Measurements from ENCODE around the gene CDH23. TPM values are rescaled to one million over a fixed set of nuclear protein-coding genes. Genes with fewer than 3 reads are reported as not detected.

CDH23 gene
- total and polyA plus RNA-seq, 7 donors = 1.00 to 3.8 (median 1.9) TPM

DNA sequence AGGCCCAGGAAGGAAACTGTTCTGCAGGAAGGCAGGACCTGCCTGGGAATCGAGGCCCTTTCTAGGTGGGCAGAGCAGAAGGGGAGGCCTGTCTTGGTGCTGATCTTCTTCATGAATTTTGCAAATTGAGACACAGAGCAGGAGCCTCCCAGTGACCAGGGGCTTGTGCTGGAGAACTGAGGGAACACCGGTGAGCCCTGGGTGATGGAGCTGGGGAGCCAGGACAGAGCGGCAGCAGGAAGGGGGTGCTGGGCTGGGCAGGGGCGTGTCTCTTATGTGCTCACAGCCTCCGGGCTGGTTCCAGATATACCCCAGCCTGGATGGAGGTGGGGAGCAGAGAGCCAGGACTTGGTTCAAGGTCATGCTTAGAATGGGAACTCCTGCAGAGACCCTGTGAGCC lies 182.9 kb downstream of the CDH23 start:
- ATAC-seq = no peak
- peaks cover 0 to 4% (median 3%) of the 10 kb centered on the region in 3 donors for H3K27me3 ChIP-seq (ENCODE audit: insufficient read depth in 3 of 3, low read length in 2 of 3)
- no peak overlapping the region for H3K27ac ChIP-seq
- 88 to 91% (median 90%) methylated on average over 5 of the region's 5 CpGs for WGBS, 3 donors
- no peak for TF ChIP-seq CTCF (IDR thresholded peaks at IDR 0.05)
- peak in 1 of 2 donors; percentile 30 for DNase-seq
- peaks cover 12% of the 10 kb centered on the region for H3K4me1 ChIP-seq
- no peaks in the 10 kb centered on the region for H3K36me3 ChIP-seq (ENCODE audit: insufficient read depth in 1 of 2, low read depth in 1 of 2)
- intact Hi-C loops (cut with DNase I) = no loop called here
- H3K4me3 ChIP-seq = no peak overlapping the region
- no peaks in the 10 kb centered on the region for H3K9me3 ChIP-seq

DNA sequence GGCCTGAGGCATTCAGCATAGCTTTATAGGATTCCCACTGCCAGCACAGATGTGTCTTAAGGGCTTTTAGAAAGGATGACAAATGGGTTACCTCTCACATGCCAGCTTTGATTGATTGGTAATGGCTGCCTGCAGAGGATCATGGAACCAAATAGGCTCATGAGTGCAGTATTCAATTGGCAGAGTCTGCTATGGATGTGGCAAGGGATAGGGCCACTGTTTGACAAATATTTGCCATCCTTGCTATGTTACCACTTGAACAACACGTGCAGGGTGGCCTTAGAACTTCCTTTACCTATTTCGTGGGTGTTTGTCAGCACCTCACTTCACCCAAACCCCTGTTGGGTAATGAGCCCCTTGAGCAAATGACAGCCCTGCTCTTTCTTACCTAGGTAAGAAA lies 183.7 kb downstream of the CDH23 start:
- no peak overlapping the region for H3K27ac ChIP-seq
- no peak overlapping the region for H3K4me3 ChIP-seq
- H3K27me3 ChIP-seq (ENCODE audit: insufficient read depth in 3 of 3, low read length in 2 of 3) = peaks cover 0 to 4% (median 3%) of the 10 kb centered on the region in 3 donors
- intact Hi-C loops (cut with DNase I) = no loop called here
- no peak for DNase-seq
- no peak for ATAC-seq
- WGBS, 3 donors = 58 to 80% (median 66%) methylated on average over 2 of the region's 2 CpGs
- TF ChIP-seq CTCF (IDR thresholded peaks at IDR 0.05) = no peak
- peaks cover 6% of the 10 kb centered on the region for H3K4me1 ChIP-seq
- no peaks in the 10 kb centered on the region for H3K36me3 ChIP-seq (ENCODE audit: insufficient read depth in 1 of 2, low read depth in 1 of 2)
- H3K9me3 ChIP-seq = no peaks in the 10 kb centered on the region

DNA sequence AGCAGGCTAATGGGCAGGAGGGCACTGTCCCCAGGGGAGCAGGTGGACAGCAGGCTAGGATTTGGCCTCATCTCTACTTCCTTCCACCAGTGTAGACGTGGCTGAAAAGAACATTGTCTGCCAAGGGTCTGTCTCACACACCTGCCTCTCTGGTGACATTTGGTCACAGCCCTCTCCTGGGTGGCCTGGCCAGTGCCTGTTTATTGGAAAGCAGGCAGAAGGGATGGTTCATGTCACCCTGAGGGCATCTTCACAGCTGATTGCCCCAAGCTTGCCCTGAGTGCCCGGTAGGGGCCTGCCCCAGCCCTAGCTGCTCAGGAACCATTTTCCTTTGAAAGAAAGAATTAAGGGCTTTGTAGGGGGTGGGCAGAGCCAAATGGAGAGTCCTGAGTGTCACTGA lies 184.2 kb downstream of the CDH23 start:
- peak in 1 of 2 donors; percentile 27 for DNase-seq
- H3K27me3 ChIP-seq (ENCODE audit: insufficient read depth in 3 of 3, low read length in 2 of 3) = peaks cover 0 to 4% (median 3%) of the 10 kb centered on the region in 3 donors
- H3K9me3 ChIP-seq = no peaks in the 10 kb centered on the region
- H3K4me1 ChIP-seq = peaks cover 1% of the 10 kb centered on the region
- TF ChIP-seq CTCF (IDR thresholded peaks at IDR 0.05) = no peak
- no peak overlapping the region for H3K27ac ChIP-seq
- no peak overlapping the region for H3K4me3 ChIP-seq
- 26 to 58% (median 36%) methylated on average over 2 of the region's 2 CpGs for WGBS, 3 donors
- intact Hi-C loops (cut with DNase I) = no loop called here
- ATAC-seq = no peak
- no peaks in the 10 kb centered on the region for H3K36me3 ChIP-seq (ENCODE audit: insufficient read depth in 1 of 2, low read depth in 1 of 2)

DNA sequence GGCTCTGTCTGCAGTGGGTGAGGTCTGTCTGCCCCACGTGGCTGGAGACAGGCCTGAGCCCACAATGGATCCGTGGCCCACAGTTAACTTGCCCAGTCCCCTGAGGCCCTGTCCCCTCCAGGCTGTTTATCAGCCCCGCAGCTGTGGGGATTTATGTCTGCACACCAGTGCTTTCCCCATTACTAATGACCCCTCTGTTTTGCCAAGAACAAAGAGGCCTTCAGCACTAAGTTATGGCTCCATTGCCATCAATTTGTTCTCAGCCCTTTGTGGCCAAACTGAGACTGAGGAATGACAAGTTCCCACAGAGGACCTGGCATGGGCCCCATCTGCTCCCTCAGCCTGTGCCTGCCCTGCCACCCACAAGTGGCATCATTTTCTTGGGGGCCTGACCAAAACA lies 184.7 kb downstream of the CDH23 start:
- DNase-seq = peak in 1 of 2 donors; percentile 19
- intact Hi-C loops (cut with DNase I) = no loop called here
- no peak for ATAC-seq
- WGBS, 3 donors = 25 to 43% (median 25%) methylated on average over 2 to 3 of the region's 3 CpGs
- H3K27me3 ChIP-seq (ENCODE audit: insufficient read depth in 3 of 3, low read length in 2 of 3) = peaks cover 0 to 4% (median 3%) of the 10 kb centered on the region in 3 donors
- TF ChIP-seq CTCF (IDR thresholded peaks at IDR 0.05) = no peak
- no peak overlapping the region for H3K27ac ChIP-seq
- no peaks in the 10 kb centered on the region for H3K9me3 ChIP-seq
- no peaks in the 10 kb centered on the region for H3K36me3 ChIP-seq (ENCODE audit: insufficient read depth in 1 of 2, low read depth in 1 of 2)
- no peak overlapping the region for H3K4me3 ChIP-seq
- no peaks in the 10 kb centered on the region for H3K4me1 ChIP-seq

- DNase-seq = no peak
- Histone ChIP-seq H3K4me3 (no peak overlapping the region), H3K27ac (no peak overlapping the region), H3K36me3 (ENCODE audit: insufficient read depth in 1 of 2, low read depth in 1 of 2) (no peaks in the 10 kb centered on the region), H3K9me3 (no peaks in the 10 kb centered on the region), H3K27me3 (ENCODE audit: insufficient read depth in 3 of 3, low read length in 2 of 3) (peaks cover 0 to 4% (median 3%) of the 10 kb centered on the region in 3 donors), H3K4me1 (no peaks in the 10 kb centered on the region)
- TF ChIP-seq CTCF (IDR thresholded peaks at IDR 0.05) = no peak
- ATAC-seq = no peak
- intact Hi-C loops (cut with DNase I) = no loop called here
- WGBS, 3 donors = 47 to 55% (median 54%) methylated on average over 3 of the region's 3 CpGs
Measured at GRCh38 chr10:71582019-71582418, 185.3 kb downstream of the CDH23 start.

Measured in psoas muscle (tissue), 8 donors.